NCI-H2227 treated with DMSO at 0.1 percent for 48 hours (cell line): ENCODE results near the gene OIT3.
A peak's percentile ranks its signal among the peaks of the same experiment; 100 is the strongest.

ENCODE experiments used
- DNase-seq: peaks from one replicate; lab custom pipeline; 2025; lab: John Stamatoyannopoulos, UW

Gene OIT3

DNA sequence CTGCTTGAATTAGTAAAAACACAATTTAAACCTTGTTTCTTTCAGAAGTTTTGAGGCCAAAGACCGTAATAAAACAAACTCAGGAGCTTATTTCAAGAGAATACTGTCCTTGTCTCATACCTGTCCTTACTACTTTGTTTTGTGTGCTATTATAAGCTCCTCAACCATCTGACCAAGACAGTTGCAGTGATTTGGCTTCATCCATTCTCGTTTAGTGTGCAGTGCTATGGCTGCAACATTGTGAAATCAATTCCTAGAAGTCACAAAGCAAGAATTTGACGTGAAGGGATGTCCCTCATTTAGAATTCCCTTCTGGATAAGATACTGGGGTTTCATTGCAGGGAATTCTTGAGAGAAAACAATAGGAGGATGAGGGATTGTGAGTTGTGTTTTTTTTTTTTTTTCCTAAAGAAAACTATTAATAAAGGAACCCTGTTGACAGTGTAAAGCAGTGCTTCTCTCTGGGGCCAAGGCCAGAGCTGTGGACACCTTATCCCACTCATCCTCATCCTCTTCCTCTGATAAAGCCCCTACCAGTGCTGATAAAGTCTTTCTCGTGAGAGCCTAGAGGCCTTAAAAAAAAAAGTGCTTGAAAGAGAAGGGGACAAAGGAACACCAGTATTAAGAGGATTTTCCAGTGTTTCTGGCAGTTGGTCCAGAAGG lies at the start of gene OIT3:
OIT3 (plus strand) TSS at position 604 of the 663 bp plus-strand sequence. CDS start 60 bp downstream, outside the sequence.
- DNase-seq = no peak

DNA sequence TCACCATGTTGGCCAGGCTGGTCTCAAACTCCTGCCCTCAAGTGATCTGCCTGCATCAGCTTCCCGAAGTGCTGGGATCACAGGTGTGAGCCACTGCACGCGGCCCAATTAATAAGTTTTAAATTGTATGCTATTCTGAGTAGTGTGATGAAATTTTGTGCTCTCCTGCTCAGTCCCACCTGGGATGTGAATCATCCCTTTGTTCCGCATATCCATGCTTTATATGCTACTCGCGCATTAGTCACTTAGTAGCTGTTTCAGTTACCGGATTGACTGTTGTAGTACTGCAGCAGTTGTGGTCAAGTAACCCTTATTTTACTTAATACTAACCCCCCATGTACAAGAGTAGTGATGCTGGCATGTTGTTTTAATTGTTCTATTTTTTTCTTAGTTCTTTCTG lies 47.3 kb upstream of the OIT3 start:
- DNase-seq = no peak

DNA sequence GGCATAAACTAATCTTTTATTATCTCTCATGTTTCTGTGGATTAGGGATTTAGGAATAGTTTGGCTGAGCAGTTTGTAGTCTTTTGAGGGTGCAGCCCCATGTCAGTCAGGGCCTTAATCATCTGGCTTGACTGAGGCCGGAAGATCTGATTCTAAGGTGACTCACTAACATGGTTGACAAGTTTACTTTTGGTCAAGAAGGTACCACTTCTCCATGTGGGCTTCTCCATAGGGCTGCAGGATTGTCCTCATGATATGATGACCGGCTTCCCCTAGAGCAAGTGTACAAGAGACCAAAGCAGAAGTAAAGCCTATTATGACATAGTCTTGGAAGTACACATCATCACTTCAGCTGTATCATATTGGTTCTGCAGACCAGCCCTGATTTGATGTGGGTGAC lies 45.9 kb upstream of the OIT3 start:
- DNase-seq = no peak

DNA sequence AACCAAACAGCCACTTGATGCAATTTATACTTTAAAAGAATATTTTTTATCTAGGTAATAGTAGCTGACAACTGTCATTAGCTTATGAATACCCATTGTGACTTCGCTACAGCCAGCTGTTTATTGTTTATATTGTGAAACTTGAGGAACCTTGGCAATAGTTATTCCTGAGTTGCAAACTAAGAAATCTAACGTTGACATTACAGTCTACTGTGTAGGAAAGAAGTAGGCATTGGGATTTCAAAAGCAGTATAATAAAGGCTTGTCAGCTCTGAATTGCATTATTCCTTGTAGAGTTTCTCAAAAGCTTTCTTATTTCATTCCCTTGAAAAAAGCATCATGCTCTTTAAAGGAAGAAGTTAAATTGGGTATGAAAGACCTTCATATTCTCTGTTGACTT lies 42.7 kb upstream of the OIT3 start:
- no peak for DNase-seq

DNA sequence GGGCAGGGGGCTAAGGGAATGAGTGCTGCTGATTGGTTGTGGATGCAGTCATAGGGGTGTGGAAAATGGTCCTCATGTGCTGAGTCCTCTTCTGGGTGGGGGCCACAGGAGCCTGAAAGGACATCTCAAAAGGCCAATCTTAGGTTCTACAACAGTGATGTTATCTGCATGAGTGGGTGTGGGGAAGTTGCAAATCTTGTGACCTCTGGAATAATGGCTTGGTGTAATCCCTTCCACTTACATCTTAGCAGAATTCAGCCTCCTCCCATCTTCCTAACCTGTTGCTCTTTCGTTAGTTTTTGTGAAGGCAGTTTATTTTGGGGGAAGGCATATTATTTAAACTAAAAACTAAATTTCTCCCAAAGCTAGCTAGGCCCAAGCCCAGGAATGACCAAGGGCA lies 42.0 kb upstream of the OIT3 start:
- no peak for DNase-seq

DNA sequence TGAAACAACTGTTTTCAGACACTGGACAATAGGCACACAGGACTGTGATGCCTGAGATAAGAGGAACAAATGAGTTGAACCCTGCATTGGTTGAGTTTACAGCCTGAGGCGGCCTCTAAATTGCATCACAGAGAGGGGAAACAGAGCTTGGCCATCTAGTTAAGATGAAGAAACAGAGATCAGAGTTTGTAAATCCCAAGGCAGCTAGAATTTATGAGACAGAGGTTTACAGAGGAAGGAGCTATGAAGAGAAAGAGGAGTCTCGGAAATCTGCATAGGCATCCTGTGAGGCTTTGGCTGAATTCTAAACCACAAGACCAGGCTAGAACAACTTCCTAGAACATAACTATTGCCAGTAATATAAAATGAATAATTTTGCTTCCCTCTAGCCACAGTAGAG lies 41.0 kb upstream of the OIT3 start:
- no peak for DNase-seq

DNA sequence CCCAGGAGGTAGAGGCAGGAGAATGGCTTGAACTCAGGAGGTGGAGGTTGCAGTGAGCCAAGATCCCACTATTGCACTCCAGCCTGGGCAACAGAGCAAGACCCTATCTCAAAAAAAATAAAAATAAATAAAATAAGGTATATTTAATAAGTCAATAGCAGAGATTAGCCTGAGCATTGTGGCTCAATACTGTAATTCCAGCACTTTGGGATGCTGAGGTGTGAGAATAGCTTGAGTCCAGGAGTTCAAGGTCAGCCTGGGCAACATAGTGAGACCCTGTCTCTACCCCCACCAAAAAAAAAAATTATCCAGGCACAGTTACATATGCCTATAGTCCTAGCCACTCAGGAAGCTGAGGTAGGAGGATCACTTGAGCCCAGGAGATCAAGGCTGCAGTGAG lies 38.4 kb upstream of the OIT3 start:
- no peak for DNase-seq

DNA sequence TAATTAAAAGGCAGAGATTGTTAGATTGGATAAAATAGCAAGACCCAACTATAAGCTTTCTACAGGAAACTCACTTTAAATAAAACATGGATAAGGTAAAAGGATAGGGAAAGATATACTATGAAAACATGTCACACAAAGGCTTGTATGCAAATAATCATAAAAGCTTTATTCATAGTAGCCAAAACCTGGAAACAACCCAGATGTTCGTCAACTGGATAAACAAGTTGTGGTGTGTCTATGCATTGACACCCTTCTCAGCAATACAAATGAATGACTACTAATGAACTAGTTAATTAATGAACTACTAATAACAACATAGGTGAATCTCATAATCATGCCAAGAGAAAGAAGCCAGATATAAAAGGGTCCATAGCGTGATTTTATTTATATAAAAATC lies 37.7 kb upstream of the OIT3 start:
- no peak for DNase-seq

DNA sequence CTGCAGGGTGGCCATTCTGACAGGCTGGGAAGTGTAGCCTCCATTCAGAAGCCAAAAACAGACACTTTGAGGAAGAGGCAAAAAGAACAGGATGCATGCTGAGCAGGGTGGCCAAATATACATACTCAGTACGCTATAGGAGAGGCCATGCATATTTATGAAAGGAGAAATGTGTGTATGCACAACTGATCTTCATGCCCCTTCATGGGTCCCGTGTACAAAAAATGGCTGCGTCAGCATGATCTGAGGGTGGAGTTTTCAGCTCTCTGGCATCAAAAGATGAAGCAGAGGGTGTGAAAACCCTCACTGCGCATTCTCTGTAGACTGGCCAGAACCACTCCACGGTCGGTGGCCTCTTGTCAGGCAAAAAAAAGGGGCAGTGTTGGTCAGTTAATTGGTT lies 35.5 kb upstream of the OIT3 start:
- DNase-seq = no peak

DNA sequence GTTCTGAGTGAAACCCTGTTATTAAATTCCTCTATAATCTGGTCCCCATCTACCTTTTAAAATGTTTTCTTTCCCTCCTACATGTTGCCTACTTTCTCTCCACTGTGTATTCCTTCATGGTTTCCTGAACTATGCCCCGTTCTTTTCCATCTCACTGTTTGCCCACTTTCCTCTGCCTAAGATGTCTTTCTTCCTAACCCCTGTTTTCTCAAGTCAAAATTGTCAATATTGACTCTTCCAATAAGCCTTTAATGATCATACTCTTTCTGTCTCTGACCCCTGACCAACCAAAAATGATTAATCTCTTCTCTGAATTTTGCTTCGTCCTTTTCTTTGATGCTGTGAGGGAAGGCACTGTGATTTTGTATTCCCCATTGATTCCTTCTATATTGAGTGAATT lies 30.6 kb upstream of the OIT3 start:
- DNase-seq = no peak

DNA sequence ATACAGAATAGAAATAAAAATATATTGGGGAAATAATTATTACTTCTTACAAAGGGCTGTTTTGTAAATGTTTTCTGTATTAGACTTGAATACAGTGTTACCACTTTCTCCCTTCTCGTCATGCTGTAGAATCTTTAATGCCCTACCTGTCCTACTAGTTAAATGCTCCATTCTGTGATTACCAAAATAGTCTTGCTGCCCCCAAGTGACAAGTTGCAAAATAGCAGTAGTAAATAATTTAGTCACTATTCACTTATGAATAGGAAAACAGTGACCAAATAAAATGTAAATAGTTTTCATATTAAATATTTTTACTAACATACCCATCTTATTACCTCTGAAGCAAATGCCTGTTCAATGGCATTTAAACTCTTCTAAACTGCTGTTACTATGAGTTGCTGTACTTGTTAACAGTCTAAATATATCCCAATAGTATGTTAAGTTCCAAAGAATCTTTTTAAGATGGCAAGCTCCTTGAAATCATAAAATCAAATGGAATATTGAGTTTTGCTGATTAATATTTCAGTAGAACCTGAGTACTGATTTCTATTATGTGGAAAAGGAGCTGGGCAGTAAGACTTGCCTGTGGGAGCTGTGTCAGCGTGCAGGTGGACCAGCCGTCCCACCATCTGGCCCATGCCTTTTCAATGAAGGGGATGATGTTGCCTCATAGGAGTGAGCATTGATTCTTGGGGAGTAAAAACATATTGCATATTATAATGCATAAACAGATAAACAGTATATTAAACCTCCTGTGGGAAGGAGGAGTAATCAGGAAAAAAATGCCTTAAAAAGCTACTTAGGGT lies 18.1 kb upstream of the OIT3 start:
- DNase-seq = peak; percentile 1

DNA sequence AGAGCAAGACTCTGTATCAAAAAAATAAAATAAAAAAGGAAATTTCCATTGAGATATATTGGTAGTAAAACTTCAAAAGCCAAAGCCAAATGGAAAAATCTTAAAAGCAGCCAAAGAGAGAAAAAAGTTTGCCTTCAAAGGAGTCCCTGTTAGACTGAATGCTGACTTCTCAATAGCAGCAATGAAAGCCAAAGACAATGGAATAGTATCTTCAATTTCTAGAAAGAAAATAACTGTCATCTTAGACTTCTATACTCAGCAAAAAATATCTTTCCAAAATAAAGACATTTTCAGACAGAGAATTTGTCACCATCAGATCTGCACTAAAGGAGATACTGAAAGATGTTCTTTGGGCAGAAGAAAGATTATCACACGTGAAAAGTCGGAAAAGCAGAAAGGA lies 14.3 kb upstream of the OIT3 start:
- no peak for DNase-seq

DNA sequence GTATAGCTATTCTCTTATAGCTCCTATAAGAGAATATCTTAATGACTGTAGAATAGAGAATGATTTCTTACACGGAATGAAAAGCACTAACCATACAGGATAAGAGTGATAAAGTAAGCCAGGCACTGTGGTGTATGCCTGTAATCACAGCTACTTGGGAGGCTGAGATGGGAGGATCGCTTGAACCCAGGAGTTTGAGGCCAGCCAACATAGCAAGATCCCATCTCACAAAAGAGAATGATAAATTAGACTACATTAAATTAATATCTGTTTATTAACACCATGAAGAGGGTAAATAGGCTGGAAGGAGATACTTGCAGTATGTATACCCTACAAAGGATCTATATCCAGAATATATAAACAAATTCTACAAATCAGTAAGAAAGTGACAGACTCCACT lies 12.2 kb upstream of the OIT3 start:
- no peak for DNase-seq

DNA sequence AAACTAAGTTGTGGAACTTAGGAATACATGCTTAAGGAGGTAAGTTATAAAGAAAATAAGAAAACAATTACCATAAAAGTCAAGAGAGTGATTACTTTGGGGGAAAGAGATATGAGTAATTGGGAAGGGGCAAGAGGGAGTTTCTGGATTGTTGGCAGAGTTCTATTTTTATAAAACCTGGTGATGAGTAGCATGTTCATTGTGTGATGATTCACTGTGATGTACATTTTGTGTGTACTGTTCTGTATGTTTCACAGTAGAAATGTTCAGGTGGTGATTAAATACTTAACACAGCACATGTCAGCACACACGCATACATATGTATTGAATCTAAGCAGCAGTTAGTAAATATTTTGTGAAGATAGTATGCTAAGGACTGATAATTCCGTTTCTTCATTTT lies 9.7 kb upstream of the OIT3 start:
- DNase-seq = no peak

DNA sequence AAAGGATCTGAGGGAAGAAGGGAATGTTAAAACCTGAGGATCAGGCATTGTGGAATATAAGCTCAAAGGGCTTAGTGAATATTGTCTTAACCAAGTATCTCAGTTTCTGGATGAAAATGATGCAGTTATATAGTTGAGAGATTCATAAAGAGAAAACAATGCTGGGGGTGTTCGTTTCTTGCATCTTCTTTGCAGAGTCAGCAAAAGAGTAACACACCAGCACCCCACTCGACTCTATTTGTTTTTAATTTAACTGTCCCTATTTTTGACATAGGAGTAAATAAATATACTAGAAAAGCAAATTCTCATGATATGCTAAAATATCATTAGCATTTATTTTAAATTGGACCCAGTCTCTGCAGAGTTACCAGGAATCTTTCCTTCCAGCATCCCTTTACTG lies 7.6 kb upstream of the OIT3 start:
- DNase-seq = no peak

DNA sequence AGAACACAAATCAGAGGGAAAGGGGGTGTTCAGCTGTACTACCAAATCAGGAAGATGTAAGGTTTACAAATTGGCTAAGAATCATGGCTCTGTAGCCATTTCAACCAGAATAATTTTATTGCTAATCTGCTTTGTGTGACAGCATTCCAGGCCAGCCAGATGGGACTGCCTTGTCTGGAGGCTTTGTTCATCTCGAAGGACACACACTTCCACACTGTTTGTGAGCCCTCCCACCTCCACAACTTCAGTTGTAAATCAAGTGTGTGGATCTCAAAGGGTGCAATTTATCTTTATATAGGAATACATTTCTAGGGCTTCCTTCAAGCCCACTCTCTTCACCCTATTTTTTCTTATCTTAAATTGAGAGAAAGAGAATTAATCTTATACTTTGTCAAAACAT lies 6.9 kb upstream of the OIT3 start:
- DNase-seq = no peak

DNA sequence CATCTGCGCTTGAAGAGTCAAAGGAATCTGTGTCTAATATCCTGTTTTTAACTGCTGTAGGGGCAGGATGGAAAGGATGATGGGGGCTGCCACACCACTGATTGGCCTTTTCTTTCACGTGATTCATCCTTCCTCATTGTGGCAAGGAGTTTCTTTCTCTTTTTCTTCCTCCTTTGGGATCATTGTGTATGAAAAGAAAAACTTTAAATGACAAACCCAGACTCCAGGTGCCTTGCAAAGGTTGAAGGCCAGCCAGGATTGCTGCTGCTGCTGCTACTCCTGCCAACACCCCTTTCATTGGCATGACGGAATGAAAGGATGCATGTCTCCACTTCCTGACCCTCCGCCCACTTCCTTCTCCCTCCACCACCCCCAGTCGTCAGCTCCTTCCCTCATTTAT lies 6.5 kb upstream of the OIT3 start:
- no peak for DNase-seq

DNA sequence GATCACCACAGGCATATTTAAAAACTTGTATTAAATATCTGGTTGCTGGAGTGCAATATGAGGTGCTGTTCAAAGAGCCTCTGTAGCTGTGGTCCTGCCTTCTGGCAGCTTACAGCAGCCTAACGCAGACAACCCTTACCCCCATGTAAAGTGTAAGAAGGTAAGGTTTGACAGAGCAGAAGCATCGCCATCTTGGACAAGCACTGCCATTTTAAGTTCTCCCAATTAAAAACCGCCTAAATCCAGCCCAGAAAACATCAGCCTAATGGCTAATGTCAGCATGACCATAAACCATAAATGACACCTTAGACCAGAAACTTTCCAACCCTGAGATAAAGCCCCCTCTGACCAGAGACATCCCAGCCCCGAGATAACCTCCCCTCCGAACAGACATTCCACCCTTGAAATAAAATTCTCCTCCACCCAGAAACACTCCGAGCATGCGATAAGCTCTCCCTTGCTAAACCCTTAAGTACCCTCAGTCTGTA lies 5.3 kb upstream of the OIT3 start:
- no peak for DNase-seq

DNA sequence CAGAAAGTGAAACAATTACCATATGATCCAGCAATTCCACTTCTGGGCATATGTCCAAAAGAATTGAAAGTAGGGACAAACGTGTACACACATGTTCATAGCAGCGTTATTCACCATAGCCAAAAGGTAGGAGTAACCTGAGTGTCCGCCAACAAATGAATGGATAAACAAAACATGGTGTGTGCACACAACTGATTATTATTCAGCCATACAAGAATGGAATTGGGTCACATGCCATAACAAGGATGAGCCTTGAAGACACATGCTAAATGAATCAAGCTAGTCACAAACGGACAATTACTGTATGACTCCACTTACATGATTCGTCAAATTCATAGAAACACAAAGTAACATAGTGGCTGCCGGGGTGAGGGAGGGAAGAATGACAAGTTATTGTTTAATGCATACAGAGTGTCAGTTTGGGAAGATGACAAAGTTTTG lies 4.1 kb upstream of the OIT3 start:
- DNase-seq = no peak

DNA sequence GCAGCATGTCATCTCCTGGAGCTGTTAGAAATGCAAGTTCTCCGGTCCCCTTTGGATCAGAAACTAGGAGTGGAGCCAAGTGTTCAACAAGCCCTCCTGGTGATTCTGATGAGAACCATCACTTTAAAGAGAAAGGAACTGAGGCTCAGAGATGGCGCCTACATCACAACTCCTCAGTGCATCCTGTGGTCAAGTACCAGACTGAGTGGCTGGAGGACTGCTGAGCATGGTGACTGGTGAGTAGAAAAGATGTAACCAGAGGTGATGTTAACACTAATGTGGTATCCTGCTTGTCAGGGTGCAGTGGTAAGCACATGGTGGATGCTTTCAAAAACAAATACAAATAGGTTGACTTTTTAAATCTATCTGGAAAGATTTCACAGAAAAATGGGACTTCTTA lies 3.5 kb upstream of the OIT3 start:
- no peak for DNase-seq

DNA sequence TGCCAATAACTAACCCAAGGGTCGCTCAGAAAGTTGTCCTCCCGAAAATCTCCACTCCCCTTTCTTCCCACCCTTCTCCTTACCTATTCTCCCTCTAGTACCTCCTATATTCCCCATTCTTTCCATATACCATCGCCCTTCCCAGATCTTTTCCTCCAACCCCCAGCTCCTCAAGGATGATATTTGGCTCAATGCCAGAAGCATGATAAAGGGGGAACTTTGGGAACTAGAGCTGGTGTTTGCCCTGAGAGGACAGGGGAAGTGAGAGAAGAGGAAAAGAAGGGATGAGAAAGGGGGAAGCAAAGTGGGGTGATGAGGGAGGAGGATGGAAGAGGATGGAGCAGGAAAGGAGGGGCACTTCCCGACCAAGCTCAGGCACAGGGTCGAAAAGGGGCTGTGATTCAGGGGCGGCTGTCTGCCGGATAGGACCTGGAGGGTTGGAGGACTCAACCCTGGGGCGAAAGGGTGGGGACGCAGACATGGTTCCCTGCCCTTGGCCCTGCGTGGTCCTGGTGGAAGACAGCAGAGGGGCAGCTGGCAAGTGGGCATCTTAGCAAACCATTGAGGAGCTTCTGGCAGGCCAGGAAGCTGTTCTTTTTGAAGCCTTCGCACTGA lies 1.8 kb downstream of the OIT3 start:
- DNase-seq = no peak

DNA sequence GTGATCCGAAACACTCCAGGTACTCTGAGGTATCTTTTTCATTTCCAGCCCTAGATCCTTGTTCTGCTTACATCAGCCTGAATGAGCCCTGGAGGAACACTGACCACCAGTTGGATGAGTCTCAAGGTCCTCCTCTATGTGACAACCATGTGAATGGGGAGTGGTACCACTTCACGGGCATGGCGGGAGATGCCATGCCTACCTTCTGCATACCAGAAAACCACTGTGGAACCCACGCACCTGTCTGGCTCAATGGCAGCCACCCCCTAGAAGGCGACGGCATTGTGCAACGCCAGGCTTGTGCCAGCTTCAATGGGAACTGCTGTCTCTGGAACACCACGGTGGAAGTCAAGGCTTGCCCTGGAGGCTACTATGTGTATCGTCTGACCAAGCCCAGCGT lies 5.1 kb downstream of the OIT3 start:
- no peak for DNase-seq

DNA sequence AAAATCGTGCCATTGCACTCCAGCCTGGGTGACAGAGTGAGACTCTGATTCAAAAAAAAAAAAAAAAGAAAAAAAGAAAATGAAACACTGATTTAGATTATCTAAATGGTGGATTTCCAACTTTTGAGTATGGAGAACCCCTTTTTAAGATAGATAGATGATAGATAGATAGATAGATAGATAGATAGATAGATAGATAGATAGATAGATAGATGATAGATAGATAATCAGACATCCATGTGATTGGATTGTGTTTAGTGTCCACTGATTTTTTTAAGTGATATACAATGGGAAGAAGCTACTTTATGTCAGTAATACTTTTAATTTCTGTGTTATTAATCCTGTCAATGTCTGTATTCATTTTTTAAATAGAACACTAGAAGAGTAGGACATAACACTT lies 6.0 kb downstream of the OIT3 start:
- DNase-seq = no peak
